Renal cortex interstitium (tissue), 11 donors: ENCODE measurements around the gene NRAP. TPM values are rescaled to one million over a fixed set of nuclear protein-coding genes. Genes with fewer than 3 reads are reported as not detected.
"Not testable (repeated sequence)": the region's sequence is repeated elsewhere in the genome, so short reads cannot be mapped to it uniquely, and the experiment has no call there.

Source experiments
- DNase-seq, 11 donors: peaks; one replicate each; pipeline ENCODE4 v3.0.0-alpha.2; 2013; ENCODE audit warnings: low read depth in 9 of 11, low spot score in 4 of 11; ENCODE audit errors: extremely low read depth in 1 of 11
- polyA plus RNA-seq, 3 donors: library from polyadenylated mRNA; unstranded; fragments of 120-200 nt; gene quantifications; one replicate each; pipeline ENCODE4 v1.2.1, GENCODE V29; 2013; ENCODE audit not compliant: insufficient read length in 3 of 3

The NRAP gene
- polyA plus RNA-seq, 3 donors: 0.03 TPM; not detected in 2

DNA sequence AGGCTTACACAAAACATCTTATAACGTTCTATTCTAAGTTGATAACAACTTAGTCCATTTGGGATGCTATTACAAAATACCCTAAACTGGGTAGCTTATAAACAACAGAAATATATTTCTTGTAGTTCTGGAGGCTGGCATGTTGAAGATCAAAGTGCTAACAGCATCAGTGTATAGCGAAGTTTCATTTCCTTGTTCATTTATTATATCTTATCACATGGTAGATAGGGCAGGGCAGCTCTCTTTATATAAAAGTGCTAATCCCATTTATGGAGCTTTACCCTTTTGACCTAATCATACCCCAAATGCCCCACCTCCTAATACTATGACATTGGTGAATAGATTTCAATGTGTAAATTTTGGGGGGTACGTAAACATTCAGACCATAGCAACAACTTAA, 22.2 kb upstream of the NRAP start:
- DNase-seq: no peak

DNA sequence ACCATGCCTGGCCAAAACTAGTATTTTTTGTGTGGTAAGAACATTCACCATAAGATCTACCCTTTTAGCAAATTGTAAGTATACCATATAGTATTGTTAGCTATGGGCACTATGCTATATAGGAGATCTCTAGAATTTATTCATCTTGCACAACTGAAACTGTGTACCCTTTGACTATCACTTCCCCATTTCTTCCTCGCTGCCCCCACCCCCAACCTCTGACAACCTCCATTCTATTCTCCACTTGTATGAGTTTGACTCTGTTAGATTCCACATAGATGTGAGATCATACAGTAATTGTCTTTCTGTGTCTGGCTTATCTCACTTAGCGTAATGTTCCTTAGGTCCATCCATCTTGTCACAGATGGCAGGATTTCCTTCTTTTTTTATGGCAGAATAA, 19.5 kb upstream of the NRAP start:
- no peak for DNase-seq

DNA sequence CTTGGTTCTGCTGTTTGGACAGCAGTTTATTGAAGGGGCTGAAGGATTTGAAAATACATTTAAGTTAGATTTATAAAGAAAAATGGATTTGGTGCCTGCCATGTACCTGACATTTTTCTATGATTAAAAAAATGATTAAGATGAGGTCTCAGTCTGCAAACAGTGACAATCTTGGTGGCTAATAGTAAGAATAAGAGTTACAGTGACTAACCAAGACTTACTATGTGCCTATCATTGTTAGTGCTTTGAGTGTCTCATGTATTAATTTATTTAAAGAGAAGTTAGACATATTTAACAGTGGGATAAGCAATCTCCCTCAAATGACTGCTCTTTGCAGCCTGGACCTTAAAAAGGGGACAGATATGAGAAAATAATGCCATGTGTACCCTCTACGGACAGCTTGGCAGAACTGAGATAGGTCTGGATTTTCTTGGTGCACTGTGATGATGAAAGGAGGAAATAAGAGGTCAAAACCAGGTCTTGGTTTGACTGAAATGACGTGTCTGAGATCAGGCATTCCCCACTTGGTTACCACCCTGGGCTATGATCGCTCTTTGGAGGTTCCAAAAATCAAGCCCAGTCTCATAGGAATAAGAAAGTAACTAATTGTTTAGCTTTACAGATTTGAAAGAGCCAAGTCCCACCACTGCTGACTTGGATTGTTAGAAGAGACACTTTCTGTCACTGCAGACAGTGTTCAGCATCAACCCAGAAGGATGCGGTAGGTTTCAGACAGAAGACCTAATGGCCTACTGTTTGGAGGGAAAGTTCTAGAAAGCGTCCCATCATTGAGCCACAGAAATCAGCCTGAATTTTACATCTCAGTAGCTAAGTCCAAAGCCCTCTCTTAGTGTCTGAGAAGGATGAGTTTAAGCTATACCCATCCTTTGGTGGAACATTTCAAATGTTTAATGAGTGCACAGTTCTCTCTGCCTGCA, 18.0 kb upstream of the NRAP start:
- no peak for DNase-seq

DNA sequence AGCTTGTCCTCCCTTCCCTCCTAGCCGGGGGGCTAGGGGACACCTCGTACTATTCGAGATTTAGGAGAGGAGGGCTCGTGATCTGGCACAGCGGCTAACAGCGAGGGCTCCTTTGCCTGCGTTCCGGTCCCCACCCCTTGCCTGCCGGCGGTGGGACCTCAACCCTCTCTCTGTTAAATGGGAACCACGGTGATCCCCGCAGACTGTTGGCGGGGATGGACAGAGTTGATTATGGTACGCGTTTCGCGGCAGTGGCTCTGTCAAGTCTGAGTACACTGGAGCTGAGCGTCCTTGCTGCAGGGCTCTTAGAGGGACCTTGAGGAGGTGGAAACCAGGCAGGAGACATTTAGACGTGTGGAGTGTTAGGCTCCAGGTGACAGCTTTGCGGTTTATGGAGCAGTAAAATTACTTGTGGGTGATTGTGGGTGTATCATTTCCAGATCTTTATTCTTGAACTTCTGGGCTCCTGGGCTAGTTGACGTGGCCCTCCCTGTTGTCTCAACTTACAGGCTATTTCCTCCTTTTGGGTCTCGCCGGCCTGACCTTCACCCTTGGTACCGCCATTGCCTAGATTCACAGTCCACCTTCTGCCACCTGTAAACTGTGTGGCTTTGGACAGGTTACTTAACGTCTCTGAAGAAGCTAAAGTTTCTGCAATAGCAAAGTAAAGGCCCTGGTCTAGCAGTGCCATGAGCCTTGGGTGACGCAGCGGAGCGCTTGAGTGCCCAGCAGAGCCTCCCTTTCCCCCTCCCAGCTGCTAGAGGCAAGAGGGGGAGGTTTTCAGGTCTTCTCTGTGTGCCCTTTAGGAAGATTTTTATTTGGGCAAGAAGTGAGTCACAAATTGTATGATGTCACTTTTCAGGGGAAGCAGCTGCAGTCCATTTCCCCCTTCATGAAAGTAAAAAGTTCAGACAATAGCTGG, 16.6 kb upstream of the NRAP start:
- peak in 6 of 11 donors; percentile 24 to 44 (median 27) for DNase-seq

DNA sequence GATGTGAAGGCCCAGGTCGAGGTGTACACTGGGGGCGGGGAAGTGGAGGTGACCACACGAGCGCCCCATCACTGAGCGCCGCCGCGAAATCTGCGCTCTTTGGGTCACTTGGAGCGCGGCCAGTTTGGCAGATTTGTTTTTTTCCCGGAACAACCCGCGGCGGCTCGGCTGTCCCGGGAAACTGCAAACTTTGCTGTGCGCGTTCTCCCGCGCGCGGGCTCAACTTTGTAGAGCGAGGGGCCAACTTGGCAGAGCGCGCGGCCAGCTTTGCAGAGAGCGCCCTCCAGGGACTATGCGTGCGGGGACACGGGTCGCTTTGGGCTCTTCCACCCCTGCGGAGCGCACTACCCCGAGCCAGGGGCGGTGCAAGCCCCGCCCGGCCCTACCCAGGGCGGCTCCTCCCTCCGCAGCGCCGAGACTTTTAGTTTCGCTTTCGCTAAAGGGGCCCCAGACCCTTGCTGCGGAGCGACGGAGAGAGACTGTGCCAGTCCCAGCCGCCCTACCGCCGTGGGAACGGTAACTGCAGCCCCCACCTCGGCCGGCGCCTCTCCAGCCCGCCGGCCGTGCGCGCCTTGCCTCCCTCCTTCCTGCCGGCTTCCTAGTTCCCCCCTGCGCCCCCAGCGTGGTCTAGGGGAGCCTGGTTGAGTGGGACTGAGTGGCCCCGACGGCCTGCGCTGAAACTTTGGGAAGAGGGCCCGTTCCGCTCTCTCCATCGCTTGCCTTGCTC, 15.8 kb upstream of the NRAP start, which contains the start of gene CASP7:
CASP7 (plus strand) TSS at position 450 of the 727 bp plus-strand sequence. CDS start 17,582 bp downstream, outside the sequence.
- DNase-seq: peak; percentile 68 to 86 (median 77)

DNA sequence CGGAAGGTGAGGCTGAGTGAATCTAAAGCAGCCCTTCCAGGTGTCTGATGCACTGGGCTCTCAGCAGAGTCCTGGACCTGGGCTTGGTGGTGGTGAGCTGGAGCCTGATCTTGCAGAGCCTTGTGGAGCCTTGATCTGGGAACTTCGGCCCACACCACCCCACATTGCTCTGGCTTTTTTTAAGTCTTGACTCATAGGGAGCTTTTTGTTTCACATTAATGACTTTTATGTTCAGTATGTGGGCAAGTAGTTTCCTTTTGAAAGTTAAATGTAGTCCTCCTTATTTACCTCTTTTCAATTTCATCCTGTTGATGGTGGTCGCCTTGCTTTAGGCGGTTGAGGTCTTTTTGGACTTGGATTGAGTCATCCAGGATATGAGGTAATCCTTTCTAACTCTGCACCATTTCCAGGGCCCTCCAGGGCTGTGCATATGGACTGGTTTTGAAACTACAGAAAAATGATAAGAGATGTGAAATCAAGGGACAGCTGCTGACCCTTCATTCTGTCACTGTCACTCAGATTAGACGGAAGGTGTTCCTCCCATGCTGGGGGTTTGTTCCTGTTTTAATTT, 2.9 kb upstream of the NRAP start:
- DNase-seq: no peak

DNA sequence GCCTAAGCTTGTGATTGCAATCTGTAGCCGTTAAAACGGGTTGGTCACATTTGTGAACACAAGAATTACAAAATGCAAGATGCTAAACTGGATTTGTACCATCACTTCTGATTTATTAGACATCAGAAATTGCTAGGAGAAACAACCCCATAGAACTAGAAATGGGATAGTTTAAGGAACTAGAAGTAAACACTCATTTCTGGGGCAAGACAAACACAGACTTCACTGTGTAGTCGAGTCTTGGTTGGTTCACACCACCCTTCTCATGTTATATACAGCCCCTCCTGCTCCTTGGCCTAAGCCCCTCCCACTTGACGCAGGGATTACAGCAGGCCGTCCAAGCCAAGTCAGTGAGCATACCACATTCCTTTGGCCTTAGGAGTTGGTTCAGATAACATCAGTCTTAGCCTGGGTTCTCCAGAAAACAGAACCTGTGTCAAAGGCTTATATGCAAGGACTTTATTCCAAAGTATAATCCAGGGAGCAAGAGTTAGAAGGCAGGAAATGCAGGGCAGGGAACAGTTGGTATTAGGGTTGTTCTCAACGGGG, 2.0 kb upstream of the NRAP start:
- no peak for DNase-seq

DNA sequence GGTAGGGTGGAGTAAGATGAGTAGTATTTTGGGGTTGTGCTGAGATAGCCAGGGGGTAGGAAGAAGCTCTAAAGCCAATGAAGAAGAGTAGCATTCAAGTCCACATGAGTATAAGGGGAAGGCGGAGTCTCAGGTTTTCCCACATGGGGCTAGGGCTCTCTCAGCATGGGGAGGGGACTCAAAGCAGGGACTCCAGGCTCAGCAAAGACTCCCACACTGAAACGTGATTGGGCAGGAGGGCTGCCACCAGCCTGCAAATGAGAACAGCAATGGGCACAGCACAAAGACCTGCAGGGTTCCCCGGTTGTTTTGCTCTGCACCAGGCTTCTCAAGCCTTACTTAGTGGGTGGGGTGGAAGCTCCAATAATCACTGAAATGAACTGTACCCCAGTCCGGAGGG, 1.5 kb upstream of the NRAP start:
- no peak for DNase-seq

DNA sequence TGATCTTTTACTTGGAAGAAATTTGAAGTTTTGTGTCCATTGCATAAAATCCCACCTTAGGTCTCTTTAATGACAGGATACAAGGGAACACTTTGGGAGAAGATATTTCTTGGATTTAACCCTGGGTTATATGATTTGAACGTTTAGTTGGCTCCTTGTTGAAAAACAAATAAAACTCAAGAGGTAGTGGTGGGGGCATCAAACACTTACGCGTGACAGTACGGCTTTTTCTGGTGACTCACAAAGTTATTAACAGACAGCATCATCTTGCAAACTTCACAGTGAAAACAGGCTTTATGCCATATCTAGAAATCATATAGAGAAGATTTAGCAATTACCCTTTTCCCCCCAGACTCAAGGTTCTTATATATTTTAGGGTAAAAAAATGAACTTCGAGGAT, 699 bp downstream of the NRAP start:
- DNase-seq: no peak

DNA sequence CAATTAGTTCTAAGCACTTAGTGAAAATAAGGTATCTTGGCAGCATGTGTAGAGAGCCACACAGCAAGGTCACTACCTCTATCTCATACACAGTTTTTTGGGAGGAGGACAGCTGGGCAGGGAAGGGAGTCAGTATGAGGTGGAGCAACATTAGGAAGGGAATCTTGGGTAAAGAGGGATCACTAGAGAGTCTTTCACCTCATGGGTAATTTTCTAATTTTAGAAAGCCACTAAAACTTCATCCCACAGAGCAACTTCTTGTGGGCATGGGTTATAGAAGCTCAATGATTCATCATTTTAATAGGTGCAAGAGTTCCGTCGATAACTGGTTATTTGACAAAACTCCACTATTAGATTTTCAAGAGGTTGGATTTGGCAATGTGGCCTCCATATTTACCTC, 2.5 kb downstream of the NRAP start:
- DNase-seq: no peak

DNA sequence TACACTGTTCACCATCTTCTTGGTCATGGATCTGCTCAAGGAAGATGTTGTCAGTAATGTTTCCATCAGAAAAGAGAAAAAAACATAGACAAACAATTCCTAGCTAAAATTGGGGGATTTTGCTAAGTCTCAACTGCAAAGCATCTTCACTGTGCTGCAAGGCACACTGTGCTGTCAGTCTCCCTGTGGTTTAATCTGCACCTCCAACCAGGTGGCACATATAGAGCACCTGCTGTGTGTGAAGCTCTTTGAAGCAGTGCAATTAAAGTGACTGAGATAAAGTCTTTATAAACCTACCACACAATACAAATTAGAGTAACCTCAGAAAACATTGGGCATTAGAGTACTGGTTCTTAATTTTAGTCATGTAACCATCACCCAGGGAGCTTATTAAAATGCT, 6.3 kb downstream of the NRAP start:
- DNase-seq: no peak

DNA sequence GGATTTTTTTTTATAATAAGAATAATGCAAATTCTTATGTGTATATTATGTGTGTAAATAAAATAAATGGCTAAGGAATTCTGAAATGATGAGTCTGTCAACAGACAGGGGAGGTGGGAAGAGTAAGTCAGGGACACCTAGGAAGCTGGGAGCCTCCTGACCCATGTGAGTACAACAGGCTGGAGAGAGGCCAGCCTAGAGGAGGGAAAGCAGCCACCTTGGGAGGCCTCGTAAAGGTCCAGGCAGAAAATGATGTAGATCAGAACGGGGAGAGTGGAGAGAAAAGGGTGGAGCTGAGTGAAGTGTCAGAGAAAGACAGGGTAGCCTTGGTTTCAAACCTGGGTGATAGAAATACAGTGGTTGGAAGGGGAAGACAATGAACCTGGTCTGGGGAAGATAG, 6.9 kb downstream of the NRAP start:
- DNase-seq: no peak

DNA sequence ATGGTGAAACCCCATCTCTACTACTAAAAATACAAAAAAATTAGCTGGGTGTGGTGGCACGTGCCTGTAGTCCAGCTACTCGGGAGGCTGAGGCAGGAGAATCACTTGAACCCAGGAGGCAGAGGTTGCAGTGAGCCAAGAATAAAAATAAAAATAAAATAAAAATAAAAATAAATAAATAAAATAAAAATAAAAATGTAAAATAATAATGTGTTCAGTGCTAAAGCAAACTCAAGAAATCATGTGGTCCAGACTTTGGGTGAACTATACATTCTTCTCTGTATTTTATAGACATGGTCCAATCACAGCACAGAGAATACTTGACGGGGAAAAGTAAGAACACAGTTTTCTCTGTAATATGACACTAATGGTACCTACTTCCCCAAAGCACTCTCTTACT, 11.4 kb downstream of the NRAP start:
- not testable (repeated sequence) for DNase-seq

DNA sequence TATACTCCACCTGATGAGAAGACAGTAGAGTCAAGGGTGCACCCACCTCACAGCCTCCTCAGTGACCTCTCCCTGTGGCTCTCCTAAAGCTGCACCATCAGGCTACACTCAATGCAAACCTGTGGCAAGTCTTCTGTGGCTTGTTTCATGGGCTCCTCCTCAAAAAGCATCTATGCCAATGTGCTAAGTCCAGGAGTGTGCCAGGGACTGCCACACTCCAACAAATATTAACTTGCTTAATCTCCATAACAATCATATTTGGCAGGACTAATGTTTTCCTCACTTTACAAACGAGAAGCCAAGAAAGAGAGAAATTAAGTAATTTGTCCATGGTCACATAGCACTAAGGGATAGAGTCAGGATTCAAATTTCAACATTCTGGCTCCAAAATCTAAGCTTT, 11.9 kb downstream of the NRAP start:
- DNase-seq: no peak

DNA sequence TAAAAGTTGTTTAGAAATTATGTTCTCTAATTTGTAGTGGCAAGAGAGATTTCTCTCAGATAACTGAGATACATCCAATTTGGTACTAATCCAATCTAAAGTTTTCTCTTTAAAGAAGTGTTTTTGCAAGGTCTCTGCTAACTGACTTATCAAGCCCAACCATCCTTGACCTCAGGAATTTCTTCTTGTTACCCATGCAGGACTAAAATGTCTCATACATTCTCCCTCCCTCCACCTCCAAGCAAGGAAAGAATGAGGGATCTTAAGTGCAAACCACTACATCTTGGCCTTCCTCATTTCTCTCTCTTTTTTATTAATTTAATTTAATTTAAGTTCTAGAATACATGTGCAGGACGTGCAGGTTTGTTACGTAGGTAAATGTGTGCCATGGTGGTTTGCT, 12.8 kb downstream of the NRAP start:
- DNase-seq: no peak

DNA sequence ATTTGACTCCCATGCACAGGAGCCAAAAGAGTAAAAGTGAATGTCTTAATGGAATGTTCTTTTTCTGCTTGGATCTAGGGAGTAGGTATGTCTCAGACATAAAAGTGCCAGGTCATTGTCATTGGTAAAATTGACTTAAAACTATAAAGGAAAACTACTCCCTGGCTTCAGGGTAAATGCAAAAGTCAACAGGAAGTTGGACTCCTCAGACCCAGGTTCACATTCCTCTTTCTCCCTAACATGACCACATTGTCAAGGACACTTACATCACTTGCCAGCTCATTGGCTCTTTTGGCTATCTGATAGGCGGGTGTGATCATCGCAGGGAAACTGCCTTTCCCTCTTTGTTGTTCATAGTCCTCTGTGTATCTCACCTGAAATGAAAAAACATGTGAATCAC, 13.7 kb downstream of the NRAP start:
- no peak for DNase-seq

DNA sequence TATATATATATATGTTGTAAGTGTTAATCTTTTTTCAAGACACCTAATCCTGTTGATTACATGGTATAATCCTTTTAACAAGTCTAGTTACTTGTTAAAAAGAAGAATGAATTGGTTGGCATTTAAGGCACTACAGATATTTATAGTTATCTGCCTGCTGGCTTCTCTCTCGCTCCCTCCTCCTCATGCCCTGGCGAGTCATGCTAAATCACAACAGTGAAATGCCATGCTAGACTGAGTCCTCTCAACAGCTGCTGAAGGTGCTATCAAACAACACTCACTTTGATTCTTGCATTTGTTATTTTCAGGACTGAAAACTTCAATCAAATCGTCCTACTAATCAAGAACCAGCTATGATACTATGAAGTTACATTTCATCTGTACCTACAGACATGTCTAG, 15.4 kb downstream of the NRAP start:
- DNase-seq: peak in 3 of 11 donors; percentile 8 to 29 (median 27)

DNA sequence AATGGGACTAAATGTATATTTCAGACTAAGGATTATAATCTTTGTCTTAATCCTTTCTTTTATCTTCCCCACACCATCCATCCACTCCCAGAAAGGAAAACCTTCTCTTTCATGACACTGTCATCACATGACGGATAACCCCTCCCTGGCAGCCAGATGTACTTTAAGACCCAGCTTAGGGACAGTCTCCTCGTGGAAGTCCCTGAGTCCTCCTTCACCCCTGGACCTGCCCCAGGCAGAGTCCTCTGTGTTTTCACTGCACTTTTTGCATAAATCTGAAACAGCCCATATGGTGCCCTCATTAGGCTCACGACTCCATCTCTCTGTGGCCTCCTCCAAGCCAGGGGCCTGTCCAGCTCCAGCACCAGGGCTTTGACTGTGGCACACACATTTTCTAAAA, 16.0 kb downstream of the NRAP start:
- DNase-seq: no peak
